ENCODE data around the gene RDH8.

GRCh38 chr19:10043286-10043927 is 30.1 kb downstream of the RDH8 start:
- TF ChIP-seq CTCF (IDR thresholded peaks at IDR 0.05; ENCODE audit: low read length) (no peak), EZH2 (IDR thresholded peaks at IDR 0.05; ENCODE audit: borderline replicate concordance, low read length) (no peak)
